SK-N-SH treated with all-trans-retinoic acid at 6 μM for 48 hours (cell line): ENCODE data around the gene TM7SF2.
A peak's percentile ranks its signal among the peaks of the same experiment; 100 is the strongest.
"Not testable (repeated sequence)": the region's sequence is repeated elsewhere in the genome, so short reads cannot be mapped to it uniquely, and the experiment has no call there.

Experiments used
- ATAC-seq: fragments of 200-7000 bp; cut with Tn5 transposase; 3 replicates; pipeline ENCODE4 v1.9.1; 2020; ENCODE audit warnings: mild to moderate bottlenecking, moderate library complexity
- ARNTL ChIP-seq: fragments of 450-650 bp; formaldehyde crosslinking; IDR thresholded peaks from 2 replicates; pipeline ENCODE4 v1.5.0; 2020; ENCODE audit warnings: low read depth, mild to moderate bottlenecking, moderate library complexity, borderline replicate concordance
- BACH2 ChIP-seq: fragments of 250-450 bp; sonication (Bioruptor Pico); IDR thresholded peaks from 2 replicates; pipeline ENCODE4 v1.9.0; 2021; ENCODE audit warnings: mild to moderate bottlenecking, borderline replicate concordance
- CSDC2 ChIP-seq: fragments of 250-450 bp; sonication (Bioruptor Pico); IDR thresholded peaks from 2 replicates; pipeline ENCODE4 v1.5.0; 2020; ENCODE audit warnings: mild to moderate bottlenecking, moderate library complexity
- ESRRG ChIP-seq: fragments of 250-450 bp; sonication (Bioruptor Pico); IDR thresholded peaks from 2 replicates; pipeline ENCODE4 v1.6.1; 2021; ENCODE audit warnings: mild to moderate bottlenecking
- GLIS3 ChIP-seq: fragments of 250-450 bp; sonication (Bioruptor Pico); IDR thresholded peaks from 2 replicates; pipeline ENCODE4 v1.5.0; 2020; ENCODE audit warnings: mild to moderate bottlenecking, moderate library complexity
- ISL1 ChIP-seq: fragments of 250-450 bp; sonication (Bioruptor Pico); IDR thresholded peaks from 2 replicates; pipeline ENCODE4 v2.1.2; 2022; ENCODE audit warnings: mild to moderate bottlenecking, moderate library complexity
- POU6F1 ChIP-seq: fragments of 250-450 bp; sonication (Bioruptor Pico); IDR thresholded peaks from 2 replicates; pipeline ENCODE4 v1.8.0; 2021; ENCODE audit warnings: low read depth, mild to moderate bottlenecking, moderate library complexity, borderline replicate concordance
- PPARA ChIP-seq: fragments of 250-450 bp; sonication (Bioruptor Pico); IDR thresholded peaks from 2 replicates; pipeline ENCODE4 v1.5.0; 2020; ENCODE audit warnings: mild to moderate bottlenecking, borderline replicate concordance
- RARB ChIP-seq: fragments of 250-450 bp; sonication (Bioruptor Pico); IDR thresholded peaks from 2 replicates; pipeline ENCODE4 v1.8.0; 2021; ENCODE audit warnings: mild to moderate bottlenecking, moderate library complexity
- TOX ChIP-seq: fragments of 250-450 bp; sonication (Bioruptor Pico); IDR thresholded peaks from 2 replicates; pipeline ENCODE4 v1.8.0; 2021; ENCODE audit warnings: mild to moderate bottlenecking, moderate library complexity, borderline replicate concordance
- ZFP3 ChIP-seq: fragments of 250-450 bp; sonication (Bioruptor Pico); IDR thresholded peaks from 2 replicates; pipeline ENCODE4 v1.5.0; 2020; ENCODE audit warnings: mild to moderate bottlenecking, moderate library complexity
- ZFP30 ChIP-seq: fragments of 450-650 bp; formaldehyde crosslinking; IDR thresholded peaks from 2 replicates; pipeline ENCODE4 v1.5.0; 2022; ENCODE audit warnings: mild to moderate bottlenecking, moderate library complexity
- ZNF70 ChIP-seq: fragments of 450-650 bp; formaldehyde crosslinking; IDR thresholded peaks from 2 replicates; pipeline ENCODE4 v1.5.0; 2020; ENCODE audit warnings: mild to moderate bottlenecking, moderate library complexity
- ZNF8 ChIP-seq: fragments of 450-650 bp; formaldehyde crosslinking; IDR thresholded peaks from 2 replicates; pipeline ENCODE4 v1.5.0; 2020; ENCODE audit warnings: mild to moderate bottlenecking, moderate library complexity
- TF ChIP-seq, protein P1 (sequence below): fragments of 250-450 bp; sonication (Bioruptor Pico); IDR thresholded peaks from 2 replicates; pipeline ENCODE4 v1.5.0; 2020; ENCODE audit warnings: mild to moderate bottlenecking, moderate library complexity
- TF ChIP-seq, protein P2 (sequence below): fragments of 250-450 bp; sonication (Bioruptor Pico); IDR thresholded peaks from 2 replicates; pipeline ENCODE4 v1.8.0; 2020; ENCODE audit warnings: mild to moderate bottlenecking, moderate library complexity, borderline replicate concordance
- TF ChIP-seq, protein P3 (sequence below): fragments of 250-450 bp; sonication (Bioruptor Pico); IDR thresholded peaks from 2 replicates; pipeline ENCODE4 v1.5.1; 2020; ENCODE audit warnings: low read depth, mild to moderate bottlenecking, moderate library complexity

TM7SF2 gene

GRCh38 chr11:65116370-65117205, 4.9 kb downstream of the TM7SF2 start:
- peak; percentile 2 for ATAC-seq
- TF ChIP-seq CSDC2 (CRISPR knock-in tag) (peak; percentile 11; the same call in 1 of the 2 replicates), RARB (CRISPR knock-in tag) (0 out of 2 replicates have a peak, but pooled peaks have one; percentile 30), ZFP30 (CRISPR knock-in tag) (0 out of 2 replicates have a peak, but pooled peaks have one; percentile 17), TOX (CRISPR knock-in tag) (no peak)

DNA sequence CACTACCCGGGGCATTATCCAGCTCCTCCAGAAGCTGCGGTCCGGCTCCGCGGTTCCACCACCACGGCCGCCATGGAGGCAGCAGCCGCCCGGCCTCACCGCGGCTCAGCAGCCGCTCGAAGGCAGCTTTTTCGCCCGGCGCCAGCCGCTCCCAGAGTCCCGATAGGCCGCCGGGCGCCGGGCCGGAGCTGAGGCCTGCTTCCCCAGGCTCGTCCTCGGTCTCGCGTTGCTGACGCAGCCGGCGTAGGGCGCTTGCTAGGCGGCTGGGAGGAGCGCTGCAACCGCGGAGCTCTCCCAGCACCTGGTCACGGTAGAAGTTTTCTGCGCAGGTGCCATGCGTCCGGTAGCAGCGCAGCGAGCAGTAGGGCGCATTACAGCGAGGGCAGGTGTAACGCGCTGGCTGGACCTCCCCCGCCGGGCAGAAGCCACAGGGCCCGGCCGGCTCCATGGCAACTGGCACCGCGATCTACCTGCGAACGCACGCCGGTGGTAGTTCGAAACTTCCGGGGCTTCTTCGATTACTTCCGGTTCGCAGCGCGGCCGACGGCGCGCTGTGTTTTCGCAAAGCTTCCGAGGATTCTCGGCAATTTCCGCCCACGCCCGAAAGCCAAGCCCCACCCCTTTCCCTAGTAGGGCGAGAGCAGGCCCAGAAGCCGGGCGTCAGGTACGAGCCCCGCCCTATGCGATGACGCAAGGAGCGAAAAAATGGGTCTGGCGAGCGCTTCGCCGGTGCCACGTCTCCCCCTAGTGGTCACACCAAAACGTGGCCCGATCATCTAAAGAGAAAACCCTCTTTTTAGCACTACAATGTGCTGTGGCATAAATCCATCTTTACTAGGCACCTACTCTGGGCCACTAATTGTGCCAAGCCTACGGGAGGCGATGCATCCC, 5.8 kb downstream of the TM7SF2 start, which contains the start of gene ZNHIT2:
Gene ZNHIT2 (minus strand): TSS at position 496 of the 891 bp plus-strand sequence. CDS start 48 bp downstream, at position 448.
- ATAC-seq = peak; percentile 70
- TF ChIP-seq ZFP3 (CRISPR knock-in tag) = no peak
- TF ChIP-seq PPARA (CRISPR knock-in tag) = no peak
- TF ChIP-seq, protein P1, sequence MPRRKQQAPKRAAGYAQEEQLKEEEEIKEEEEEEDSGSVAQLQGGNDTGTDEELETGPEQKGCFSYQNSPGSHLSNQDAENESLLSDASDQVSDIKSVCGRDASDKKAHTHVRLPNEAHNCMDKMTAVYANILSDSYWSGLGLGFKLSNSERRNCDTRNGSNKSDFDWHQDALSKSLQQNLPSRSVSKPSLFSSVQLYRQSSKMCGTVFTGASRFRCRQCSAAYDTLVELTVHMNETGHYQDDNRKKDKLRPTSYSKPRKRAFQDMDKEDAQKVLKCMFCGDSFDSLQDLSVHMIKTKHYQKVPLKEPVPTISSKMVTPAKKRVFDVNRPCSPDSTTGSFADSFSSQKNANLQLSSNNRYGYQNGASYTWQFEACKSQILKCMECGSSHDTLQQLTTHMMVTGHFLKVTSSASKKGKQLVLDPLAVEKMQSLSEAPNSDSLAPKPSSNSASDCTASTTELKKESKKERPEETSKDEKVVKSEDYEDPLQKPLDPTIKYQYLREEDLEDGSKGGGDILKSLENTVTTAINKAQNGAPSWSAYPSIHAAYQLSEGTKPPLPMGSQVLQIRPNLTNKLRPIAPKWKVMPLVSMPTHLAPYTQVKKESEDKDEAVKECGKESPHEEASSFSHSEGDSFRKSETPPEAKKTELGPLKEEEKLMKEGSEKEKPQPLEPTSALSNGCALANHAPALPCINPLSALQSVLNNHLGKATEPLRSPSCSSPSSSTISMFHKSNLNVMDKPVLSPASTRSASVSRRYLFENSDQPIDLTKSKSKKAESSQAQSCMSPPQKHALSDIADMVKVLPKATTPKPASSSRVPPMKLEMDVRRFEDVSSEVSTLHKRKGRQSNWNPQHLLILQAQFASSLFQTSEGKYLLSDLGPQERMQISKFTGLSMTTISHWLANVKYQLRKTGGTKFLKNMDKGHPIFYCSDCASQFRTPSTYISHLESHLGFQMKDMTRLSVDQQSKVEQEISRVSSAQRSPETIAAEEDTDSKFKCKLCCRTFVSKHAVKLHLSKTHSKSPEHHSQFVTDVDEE (CRISPR knock-in tag) = no peak
- TF ChIP-seq GLIS3 (CRISPR knock-in tag) = peak; percentile 23; the same call in 1 of the 2 replicates

DNA sequence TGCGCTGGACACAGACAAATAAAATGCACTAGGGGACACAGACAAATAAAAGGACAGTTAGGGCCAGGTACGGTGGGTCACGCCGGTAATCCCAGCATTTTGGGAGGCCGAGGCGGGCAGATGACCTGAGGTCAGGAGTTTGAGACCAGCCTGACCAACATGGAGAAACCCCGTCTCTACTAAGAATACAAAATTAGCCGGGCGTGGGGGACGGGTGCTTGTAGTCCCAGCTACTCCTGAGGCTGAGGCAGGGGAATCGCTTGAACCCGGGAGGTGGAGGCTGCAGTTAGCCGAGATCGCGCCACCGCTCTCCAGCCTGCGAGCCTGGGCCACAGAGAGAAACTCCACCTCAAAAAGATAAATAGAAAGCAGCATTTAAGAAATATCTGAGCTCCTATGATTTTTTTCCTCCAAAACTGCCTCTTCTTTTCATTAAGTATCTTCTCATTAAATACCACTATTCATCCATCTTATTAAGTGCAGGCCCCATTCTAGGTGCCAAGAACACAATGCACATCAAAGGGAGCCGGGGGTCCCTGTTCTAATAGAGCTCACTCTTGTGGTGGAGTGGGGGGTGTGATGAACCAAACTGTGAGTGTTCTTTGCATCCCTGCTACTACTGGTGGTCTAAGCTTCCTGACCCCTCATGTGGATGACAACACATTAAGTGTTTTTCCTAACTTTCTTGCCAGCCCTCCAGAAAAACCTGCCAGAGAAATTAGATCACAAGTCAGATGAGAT, 6.6 kb downstream of the TM7SF2 start:
- no peak for ATAC-seq
- TF ChIP-seq ISL1 (CRISPR knock-in tag) (no peak), ZNF70 (CRISPR knock-in tag) (no peak), TOX (CRISPR knock-in tag) (no peak), ARNTL (no peak), BACH2 (no peak), CSDC2 (CRISPR knock-in tag) (no peak), PPARA (CRISPR knock-in tag) (no peak), ESRRG (CRISPR knock-in tag) (no peak), POU6F1 (no peak), ZNF8 (CRISPR knock-in tag) (no peak), ZFP3 (CRISPR knock-in tag) (no peak)
- TF ChIP-seq, protein P2, sequence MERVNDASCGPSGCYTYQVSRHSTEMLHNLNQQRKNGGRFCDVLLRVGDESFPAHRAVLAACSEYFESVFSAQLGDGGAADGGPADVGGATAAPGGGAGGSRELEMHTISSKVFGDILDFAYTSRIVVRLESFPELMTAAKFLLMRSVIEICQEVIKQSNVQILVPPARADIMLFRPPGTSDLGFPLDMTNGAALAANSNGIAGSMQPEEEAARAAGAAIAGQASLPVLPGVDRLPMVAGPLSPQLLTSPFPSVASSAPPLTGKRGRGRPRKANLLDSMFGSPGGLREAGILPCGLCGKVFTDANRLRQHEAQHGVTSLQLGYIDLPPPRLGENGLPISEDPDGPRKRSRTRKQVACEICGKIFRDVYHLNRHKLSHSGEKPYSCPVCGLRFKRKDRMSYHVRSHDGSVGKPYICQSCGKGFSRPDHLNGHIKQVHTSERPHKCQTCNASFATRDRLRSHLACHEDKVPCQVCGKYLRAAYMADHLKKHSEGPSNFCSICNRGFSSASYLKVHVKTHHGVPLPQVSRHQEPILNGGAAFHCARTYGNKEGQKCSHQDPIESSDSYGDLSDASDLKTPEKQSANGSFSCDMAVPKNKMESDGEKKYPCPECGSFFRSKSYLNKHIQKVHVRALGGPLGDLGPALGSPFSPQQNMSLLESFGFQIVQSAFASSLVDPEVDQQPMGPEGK (CRISPR knock-in tag) = no peak
- TF ChIP-seq, protein P3, sequence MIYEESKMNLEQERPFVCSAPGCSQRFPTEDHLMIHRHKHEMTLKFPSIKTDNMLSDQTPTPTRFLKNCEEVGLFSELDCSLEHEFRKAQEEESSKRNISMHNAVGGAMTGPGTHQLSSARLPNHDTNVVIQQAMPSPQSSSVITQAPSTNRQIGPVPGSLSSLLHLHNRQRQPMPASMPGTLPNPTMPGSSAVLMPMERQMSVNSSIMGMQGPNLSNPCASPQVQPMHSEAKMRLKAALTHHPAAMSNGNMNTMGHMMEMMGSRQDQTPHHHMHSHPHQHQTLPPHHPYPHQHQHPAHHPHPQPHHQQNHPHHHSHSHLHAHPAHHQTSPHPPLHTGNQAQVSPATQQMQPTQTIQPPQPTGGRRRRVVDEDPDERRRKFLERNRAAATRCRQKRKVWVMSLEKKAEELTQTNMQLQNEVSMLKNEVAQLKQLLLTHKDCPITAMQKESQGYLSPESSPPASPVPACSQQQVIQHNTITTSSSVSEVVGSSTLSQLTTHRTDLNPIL (CRISPR knock-in tag) = no peak

DNA sequence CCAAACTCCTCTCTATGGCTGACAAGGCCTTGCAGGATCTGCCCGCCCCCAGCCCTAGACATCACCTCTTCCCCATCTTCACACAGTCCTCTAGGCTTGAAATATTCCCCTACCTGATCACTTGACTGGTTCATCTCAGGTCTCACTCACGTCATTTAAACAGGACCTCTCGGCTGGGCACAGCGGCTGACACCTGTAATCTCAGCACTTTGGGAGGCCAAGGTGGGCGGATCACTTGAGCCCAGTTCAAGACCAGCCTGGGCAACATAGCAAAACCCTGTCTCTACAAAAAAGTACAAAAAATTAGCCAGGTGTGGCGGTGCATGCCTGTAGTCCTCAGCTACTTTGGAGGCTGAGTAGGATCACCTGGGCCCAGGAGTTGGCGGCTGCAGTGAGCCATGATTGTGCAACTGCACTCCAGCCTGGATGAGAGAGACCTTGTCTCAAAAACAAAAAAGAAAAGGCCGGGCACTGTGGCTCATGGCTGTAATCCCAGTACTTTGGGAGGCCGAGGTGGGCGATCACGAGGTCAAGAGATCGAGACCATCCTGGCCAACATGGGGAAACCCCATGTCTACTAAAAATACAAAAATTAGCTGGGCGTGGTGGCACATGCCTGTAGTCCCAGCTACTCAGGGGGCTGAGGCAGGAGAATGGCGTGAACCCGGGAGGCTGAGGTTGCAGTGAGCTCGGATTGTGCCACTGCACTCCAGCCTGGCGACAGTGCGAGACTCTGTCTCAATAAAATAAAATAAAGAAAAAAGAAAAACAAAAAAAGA, 7.4 kb downstream of the TM7SF2 start:
- ATAC-seq = not testable (repeated sequence)
